GM23338 (cell line): ENCODE measurements around the gene TMEM147. TPM values are rescaled to one million over a fixed set of nuclear protein-coding genes. Genes with fewer than 3 reads are reported as not detected.

Source experiments
- ATAC-seq: fragments of 200-7000 bp; cut with Tn5 transposase; 3 replicates; pipeline ENCODE4 v1.9.1; 2020
- DNase-seq: peaks from one replicate; pipeline ENCODE4 v3.0.0-alpha.2; 2015; ENCODE audit warnings: low spot score
- H2AFZ ChIP-seq: fragments of 200-600 bp; sonication (generic); 2 replicates; pipeline ENCODE4 v1.8.0; 2016; ENCODE audit warnings: antibody characterized with exemption, mild to moderate bottlenecking, moderate library complexity
- H3F3A ChIP-seq: fragments of 200-600 bp; sonication (generic); replicated peaks from 2 replicates; pipeline ENCODE4 v1.8.0; 2017; ENCODE audit warnings: antibody characterized with exemption, mixed run types, low read depth
- H3K27ac ChIP-seq: fragments of 200-600 bp; sonication (generic); 2 replicates; pipeline ENCODE4 v1.6.1; 2016; ENCODE audit warnings: low read depth
- H3K27me3 ChIP-seq: fragments of 200-600 bp; sonication (generic); 2 replicates; pipeline ENCODE4 v1.8.0; 2016; ENCODE audit warnings: mild to moderate bottlenecking, mixed run types, moderate library complexity; ENCODE audit not compliant: insufficient read depth
- H3K36me3 ChIP-seq: fragments of 200-600 bp; sonication (generic); 2 replicates; pipeline ENCODE4 v1.8.0; 2016; ENCODE audit warnings: mild to moderate bottlenecking; ENCODE audit not compliant: insufficient read depth
- H3K4me1 ChIP-seq: fragments of 200-600 bp; sonication (generic); 2 replicates; pipeline ENCODE4 v1.8.0; 2016; ENCODE audit warnings: mild to moderate bottlenecking, moderate library complexity; ENCODE audit not compliant: insufficient read depth
- H3K4me2 ChIP-seq: fragments of 200-600 bp; sonication (generic); 2 replicates; pipeline ENCODE4 v1.7.1; 2017; ENCODE audit warnings: mixed run types
- H3K4me3 ChIP-seq: fragments of 200-600 bp; sonication (generic); 2 replicates; pipeline ENCODE4 v1.6.1; 2016; ENCODE audit warnings: mixed run types
- H3K79me2 ChIP-seq: fragments of 200-600 bp; sonication (generic); replicated peaks from 2 replicates; pipeline ENCODE4 v1.8.0; 2017; ENCODE audit warnings: mild to moderate bottlenecking; ENCODE audit not compliant: insufficient read depth
- H3K9me2 ChIP-seq: fragments of 200-600 bp; sonication (generic); 2 replicates; pipeline ENCODE4 v1.8.0; 2017; ENCODE audit not compliant: insufficient read depth
- H4K20me1 ChIP-seq: fragments of 200-600 bp; sonication (generic); replicated peaks from 2 replicates; pipeline ENCODE4 v1.8.0; 2017; ENCODE audit warnings: mild to moderate bottlenecking; ENCODE audit not compliant: insufficient read depth
- H3K27ac Mint-ChIP-seq: 2 replicates; pipeline ENCODE4 v1.8.0; 2020; ENCODE audit warnings: inconsistent platforms, mild to moderate bottlenecking, moderate library complexity, mixed read lengths
- H3K27me3 Mint-ChIP-seq: 3 replicates; pipeline ENCODE4 v1.8.0; 2022; ENCODE audit warnings: low read depth, mild to moderate bottlenecking, moderate library complexity, mixed read lengths, inconsistent platforms; ENCODE audit not compliant: insufficient read depth, poor library complexity
- H3K36me3 Mint-ChIP-seq: 3 replicates; pipeline ENCODE4 v1.8.0; 2021; ENCODE audit warnings: low read depth, mild to moderate bottlenecking, inconsistent platforms, moderate library complexity, mixed read lengths
- H3K4me1 Mint-ChIP-seq: 3 replicates; pipeline ENCODE4 v1.8.0; 2020; ENCODE audit warnings: mild to moderate bottlenecking, inconsistent platforms, mixed read lengths
- H3K4me3 Mint-ChIP-seq: 3 replicates; pipeline ENCODE4 v1.8.0; 2021; ENCODE audit warnings: moderate library complexity, mild to moderate bottlenecking, inconsistent platforms, mixed read lengths
- H3K9me3 Mint-ChIP-seq: 3 replicates; pipeline ENCODE4 v1.8.0; 2020; ENCODE audit warnings: moderate library complexity, mild to moderate bottlenecking, inconsistent platforms, mixed read lengths
- CREB1 ChIP-seq: fragments of 250-450 bp; sonication (Bioruptor Pico); IDR thresholded peaks from 2 replicates; pipeline ENCODE4 v1.5.0; 2020; ENCODE audit warnings: low read depth, mild to moderate bottlenecking, moderate library complexity
- EZH2 ChIP-seq: fragments of 200-600 bp; sonication (generic); IDR thresholded peaks from one replicate; pipeline ENCODE4 v1.8.0; 2017; ENCODE audit warnings: antibody characterized with exemption, mild to moderate bottlenecking, low read depth; ENCODE audit not compliant: unreplicated experiment
- EZH2phosphoT487 ChIP-seq: fragments of 200-600 bp; sonication (generic); IDR thresholded peaks from one replicate; pipeline ENCODE4 v1.8.1; 2018; ENCODE audit warnings: antibody characterized with exemption; ENCODE audit not compliant: unreplicated experiment
- JUNB ChIP-seq: IDR thresholded peaks from one replicate; pipeline ENCODE4 v1.6.1; 2016; ENCODE audit warnings: antibody characterized with exemption; ENCODE audit not compliant: unreplicated experiment
- NANOG ChIP-seq: IDR thresholded peaks from 2 replicates; pipeline ENCODE4 v1.6.1; 2016; ENCODE audit warnings: antibody characterized with exemption, borderline replicate concordance
- POLR2AphosphoS5 ChIP-seq: IDR thresholded peaks from 2 replicates; pipeline ENCODE4 v1.6.1; 2016; ENCODE audit warnings: antibody characterized with exemption, low read depth
- REST ChIP-seq: IDR thresholded peaks from one replicate; pipeline ENCODE4 v1.6.1; 2018; ENCODE audit warnings: antibody characterized with exemption; ENCODE audit not compliant: unreplicated experiment
- STAT1 ChIP-seq: IDR thresholded peaks from one replicate; pipeline ENCODE4 v1.6.1; 2016; ENCODE audit warnings: antibody characterized with exemption; ENCODE audit not compliant: unreplicated experiment
- ZNF114 ChIP-seq: fragments of 250-450 bp; sonication (Bioruptor Pico); IDR thresholded peaks from 2 replicates; pipeline ENCODE4 v1.5.0; 2020; ENCODE audit warnings: mild to moderate bottlenecking, moderate library complexity
- ZNF331 ChIP-seq: fragments of 250-450 bp; sonication (Bioruptor Pico); IDR thresholded peaks from 2 replicates; pipeline ENCODE4 v1.5.0; 2020; ENCODE audit warnings: low read depth, mild to moderate bottlenecking, moderate library complexity
- ZNF462 ChIP-seq: fragments of 250-450 bp; sonication (Bioruptor Pico); IDR thresholded peaks from 2 replicates; pipeline ENCODE4 v1.5.0; 2020; ENCODE audit warnings: mild to moderate bottlenecking, moderate library complexity
- polyA plus RNA-seq: library from polyadenylated mRNA; unstranded; fragments of >200 nt; fragmentation: Nextera tagmentation; extraction: Ambion mirVana; gene quantifications from 2 replicates; pipeline ENCODE4 v1.2.1, GENCODE V29; 2016
- total RNA-seq: library from RNA; depleted of rRNA; stranded (reverse); fragments of >200 nt; shearing (Covaris generic); gene quantifications from 2 replicates; pipeline ENCODE4 v1.2.3, GENCODE V29; 2014
- TF ChIP-seq, protein P1 (sequence below): IDR thresholded peaks from 2 replicates; pipeline ENCODE4 v1.6.1; 2016; ENCODE audit warnings: antibody characterized with exemption
- TF ChIP-seq, protein P2 (sequence below), 2 experiments: fragments of 200-600 bp in 1 of 2; sonication (generic) in 1 of 2; conservative IDR thresholded peaks; 2 replicates each; pipeline versions ENCODE4 v1.5.1 to v1.6.1; 2016 to 2017; ENCODE audit warnings: antibody characterized with exemption in 2 of 2, low read depth in 2 of 2, mild to moderate bottlenecking in 2 of 2, moderate library complexity in 1 of 2

Gene TMEM147
- total and polyA plus RNA-seq, 2 experiments from 2014 or later: 164 to 272 TPM

DNA sequence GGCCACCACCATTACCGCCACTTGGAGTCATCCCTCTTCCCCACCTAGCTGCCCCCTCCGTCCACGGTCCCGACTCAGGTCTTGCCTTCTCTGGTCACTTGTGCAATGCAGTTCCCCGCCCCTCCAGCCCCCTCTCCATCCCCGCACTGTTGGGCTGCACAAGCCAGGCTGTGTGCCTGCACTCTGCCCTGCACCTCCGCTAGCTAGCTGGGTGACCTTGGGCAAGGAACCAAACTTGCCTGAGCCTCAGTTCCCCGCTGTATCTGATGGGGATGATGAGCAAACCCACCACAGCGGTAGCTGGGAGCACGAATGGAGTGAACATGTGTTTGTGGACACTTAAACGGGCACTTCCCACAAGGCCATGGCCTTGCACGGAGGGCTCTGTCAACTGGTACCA lies 5.6 kb upstream of the TMEM147 start:
- Histone ChIP-seq H4K20me1 (no peaks in the 10 kb centered on the region; the same call in 1 of the 2 replicates), H3K4me3 (no peak overlapping the region), H3K27ac (no peak overlapping the region), H2AFZ (no peak overlapping the region), H3K4me2 (no peak overlapping the region), H3F3A (peaks cover 9% of the 10 kb centered on the region; the same call in 1 of the 2 replicates), H3K4me1 (peaks cover 18% of the 10 kb centered on the region), H3K79me2 (peaks cover 10% of the 10 kb centered on the region), H3K36me3 (peaks cover 7% of the 10 kb centered on the region; the same call in 1 of the 2 replicates), H3K9me2 (no peaks in the 10 kb centered on the region), H3K27me3 (no peaks in the 10 kb centered on the region)
- no peak overlapping the region for H3K27ac Mint-ChIP-seq
- ATAC-seq (no peak), DNase-seq (no peak)
- peaks cover 42% of the 10 kb centered on the region for H3K36me3 Mint-ChIP-seq
- no peak for TF ChIP-seq EZH2phosphoT487
- TF ChIP-seq, protein P1, sequence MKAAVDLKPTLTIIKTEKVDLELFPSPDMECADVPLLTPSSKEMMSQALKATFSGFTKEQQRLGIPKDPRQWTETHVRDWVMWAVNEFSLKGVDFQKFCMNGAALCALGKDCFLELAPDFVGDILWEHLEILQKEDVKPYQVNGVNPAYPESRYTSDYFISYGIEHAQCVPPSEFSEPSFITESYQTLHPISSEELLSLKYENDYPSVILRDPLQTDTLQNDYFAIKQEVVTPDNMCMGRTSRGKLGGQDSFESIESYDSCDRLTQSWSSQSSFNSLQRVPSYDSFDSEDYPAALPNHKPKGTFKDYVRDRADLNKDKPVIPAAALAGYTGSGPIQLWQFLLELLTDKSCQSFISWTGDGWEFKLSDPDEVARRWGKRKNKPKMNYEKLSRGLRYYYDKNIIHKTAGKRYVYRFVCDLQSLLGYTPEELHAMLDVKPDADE: no peak
- TF ChIP-seq STAT1: no peak
- no peak for TF ChIP-seq POLR2AphosphoS5
- TF ChIP-seq NANOG: no peak
- TF ChIP-seq ZNF331 (CRISPR knock-in tag): no peak
- TF ChIP-seq, protein P2, sequence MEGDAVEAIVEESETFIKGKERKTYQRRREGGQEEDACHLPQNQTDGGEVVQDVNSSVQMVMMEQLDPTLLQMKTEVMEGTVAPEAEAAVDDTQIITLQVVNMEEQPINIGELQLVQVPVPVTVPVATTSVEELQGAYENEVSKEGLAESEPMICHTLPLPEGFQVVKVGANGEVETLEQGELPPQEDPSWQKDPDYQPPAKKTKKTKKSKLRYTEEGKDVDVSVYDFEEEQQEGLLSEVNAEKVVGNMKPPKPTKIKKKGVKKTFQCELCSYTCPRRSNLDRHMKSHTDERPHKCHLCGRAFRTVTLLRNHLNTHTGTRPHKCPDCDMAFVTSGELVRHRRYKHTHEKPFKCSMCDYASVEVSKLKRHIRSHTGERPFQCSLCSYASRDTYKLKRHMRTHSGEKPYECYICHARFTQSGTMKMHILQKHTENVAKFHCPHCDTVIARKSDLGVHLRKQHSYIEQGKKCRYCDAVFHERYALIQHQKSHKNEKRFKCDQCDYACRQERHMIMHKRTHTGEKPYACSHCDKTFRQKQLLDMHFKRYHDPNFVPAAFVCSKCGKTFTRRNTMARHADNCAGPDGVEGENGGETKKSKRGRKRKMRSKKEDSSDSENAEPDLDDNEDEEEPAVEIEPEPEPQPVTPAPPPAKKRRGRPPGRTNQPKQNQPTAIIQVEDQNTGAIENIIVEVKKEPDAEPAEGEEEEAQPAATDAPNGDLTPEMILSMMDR (conservative IDR thresholded peaks at IDR 0.05; ENCODE audit: low read depth in 2 of 2): no peak
- no peak for TF ChIP-seq CREB1 (CRISPR knock-in tag)
- TF ChIP-seq ZNF462 (CRISPR knock-in tag): no peak
- no peak for TF ChIP-seq EZH2
- TF ChIP-seq JUNB: no peak
- TF ChIP-seq REST: no peak
- no peak for TF ChIP-seq ZNF114
- no peaks in the 10 kb centered on the region for H3K9me3 Mint-ChIP-seq
- H3K4me1 Mint-ChIP-seq: peaks cover 35% of the 10 kb centered on the region; the same call in 2 of the 3 replicates
- peaks cover 8% of the 10 kb centered on the region for H3K27me3 Mint-ChIP-seq
- no peak overlapping the region for H3K4me3 Mint-ChIP-seq
